AG09309 (cell line): ENCODE results near the gene ATP11A.

Experiments
- DNase-seq: peaks from one replicate; pipeline ENCODE4 v3.0.0-alpha.2; 2010; ENCODE audit warnings: low read depth
- H3K4me3 ChIP-seq: 2 replicates; pipeline ENCODE4 v1.5.1; 2011; ENCODE audit warnings: mild to moderate bottlenecking, low read depth, low read length, moderate library complexity; ENCODE audit not compliant: control insufficient read depth
- CTCF ChIP-seq: IDR thresholded peaks from 2 replicates; pipeline ENCODE4 v1.5.1; 2011; ENCODE audit warnings: mild to moderate bottlenecking, low read depth, low read length, inconsistent platforms; ENCODE audit not compliant: insufficient read depth, control insufficient read depth; ENCODE audit errors: missing control alignments

The ATP11A gene

GRCh38 chr13:112692104-112692503 lies 2.3 kb downstream of the ATP11A start:
- TF ChIP-seq CTCF, result no peak
- DNase-seq, result no peak
- H3K4me3 ChIP-seq, result no peak overlapping the region

GRCh38 chr13:112692586-112692985 lies 2.7 kb downstream of the ATP11A start:
- no peak for DNase-seq
- no peak for TF ChIP-seq CTCF
- no peak overlapping the region for H3K4me3 ChIP-seq

- TF ChIP-seq CTCF, result no peak
- DNase-seq, result peak; percentile 54
- no peak overlapping the region for H3K4me3 ChIP-seq
These were observed 4.1 kb downstream of the ATP11A start for GRCh38 chr13:112693831-112694497.

- no peak for DNase-seq
- TF ChIP-seq CTCF, result no peak
- no peak overlapping the region for H3K4me3 ChIP-seq
These were observed 5.3 kb downstream of the ATP11A start for GRCh38 chr13:112695121-112695520.

GRCh38 chr13:112696001-112696868 lies 6.4 kb downstream of the ATP11A start:
- no peak overlapping the region for H3K4me3 ChIP-seq
- no peak for DNase-seq
- TF ChIP-seq CTCF, result no peak

GRCh38 chr13:112696869-112697465 lies 7.1 kb downstream of the ATP11A start:
- TF ChIP-seq CTCF, result no peak
- no peak overlapping the region for H3K4me3 ChIP-seq
- no peak for DNase-seq
